ENCODE results near the gene HOMER2.

HOMER2 gene

DNA sequence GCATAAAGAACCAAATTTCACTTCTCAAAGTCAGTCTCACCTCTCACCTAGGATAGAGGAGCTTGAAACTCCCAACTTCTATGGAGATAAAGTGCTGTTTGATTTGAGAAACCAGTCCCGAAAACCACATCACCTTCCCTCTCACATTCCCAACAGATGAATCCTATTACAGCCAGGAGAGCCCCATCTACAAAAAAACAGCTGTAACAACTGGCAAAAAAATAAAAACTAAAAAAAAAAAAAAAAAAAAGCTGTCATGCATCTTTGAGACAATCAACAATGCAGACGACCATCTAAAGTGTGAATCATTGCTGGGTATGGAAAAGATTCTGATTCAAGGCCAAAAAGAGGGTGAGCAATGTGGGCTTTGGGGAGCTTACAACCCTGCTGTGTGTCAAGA, 23.8 kb downstream of the HOMER2 start:
- no peak for DNase-seq (ENCODE audit: low spot score)

DNA sequence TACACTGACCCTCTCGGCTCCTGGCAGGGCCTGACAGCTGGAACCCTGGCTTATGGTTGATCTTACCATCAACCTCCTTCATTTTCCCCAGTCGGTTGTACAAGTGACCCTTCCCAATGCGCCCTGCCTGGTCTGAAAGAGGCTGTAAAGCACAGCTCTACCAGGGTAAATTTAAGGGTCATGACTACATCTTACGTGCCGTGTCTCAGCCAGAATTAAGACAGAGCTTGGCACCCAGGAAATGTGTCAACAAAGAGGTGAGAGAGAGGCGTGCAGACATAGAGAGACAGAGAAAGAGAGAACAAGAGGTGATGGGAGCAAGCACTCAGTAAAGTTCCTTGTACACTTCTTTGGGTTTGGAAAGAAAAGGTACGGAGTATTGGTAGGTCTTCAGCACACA, 28.8 kb downstream of the HOMER2 start:
- DNase-seq (ENCODE audit: low spot score) = no peak

DNA sequence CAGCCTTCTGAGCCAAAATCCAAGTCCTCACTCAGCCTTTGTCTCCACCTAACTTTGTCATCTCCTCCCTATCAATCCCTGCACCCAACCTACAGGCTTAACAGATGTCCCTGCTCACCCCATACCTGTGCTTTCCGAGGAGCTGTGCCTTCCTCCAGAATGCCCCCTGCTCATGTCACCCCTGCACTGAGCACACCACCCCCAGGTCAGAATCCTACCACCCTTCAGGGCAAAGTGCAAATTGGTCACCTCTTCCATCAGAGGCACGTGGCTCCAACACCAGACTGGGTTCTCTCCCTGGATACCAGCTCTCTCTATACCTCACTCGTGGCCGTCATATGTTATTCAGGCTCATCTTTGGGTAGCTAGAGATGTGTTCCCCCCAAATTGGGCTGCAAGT, 29.8 kb downstream of the HOMER2 start:
- DNase-seq (ENCODE audit: low spot score) = no peak

DNA sequence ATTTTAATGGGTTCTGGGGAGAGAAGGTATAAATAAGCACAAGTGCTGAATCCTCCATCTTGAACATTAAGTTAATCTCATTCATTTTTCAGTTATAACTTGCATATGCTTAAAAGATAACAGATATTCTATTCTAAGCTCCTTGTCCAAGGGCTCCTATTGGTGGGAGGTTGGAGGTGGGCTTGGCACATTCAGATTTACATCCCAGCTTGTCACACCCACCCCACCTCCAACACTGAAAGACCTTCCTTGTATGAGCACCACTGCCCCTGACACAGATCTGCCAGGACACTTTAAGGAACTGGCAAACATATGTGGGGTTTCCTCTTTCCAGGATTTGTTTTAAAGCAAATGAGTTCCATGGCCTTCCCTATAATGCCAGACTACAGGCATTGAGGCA, 30.6 kb downstream of the HOMER2 start:
- no peak for DNase-seq (ENCODE audit: low spot score)

DNA sequence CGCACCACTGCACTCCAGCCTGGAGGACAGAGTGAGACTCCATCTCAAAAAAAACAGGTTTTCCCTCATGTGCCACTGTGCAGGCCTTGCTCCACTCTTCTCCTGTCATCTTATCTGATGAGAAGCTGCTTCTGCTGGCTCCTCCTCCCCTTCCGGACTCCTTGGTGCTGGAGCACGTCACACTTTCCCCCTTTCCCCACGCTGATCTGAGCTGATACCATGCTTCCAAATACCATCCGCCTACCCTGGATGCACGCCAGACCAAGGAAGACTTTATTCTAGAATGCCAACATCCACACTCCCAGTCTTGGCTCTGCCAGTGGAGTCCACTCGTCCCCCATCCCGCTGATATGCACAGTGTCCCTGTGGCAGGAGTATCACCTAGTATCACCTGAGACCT, 31.3 kb downstream of the HOMER2 start:
- no peak for DNase-seq (ENCODE audit: low spot score)

DNA sequence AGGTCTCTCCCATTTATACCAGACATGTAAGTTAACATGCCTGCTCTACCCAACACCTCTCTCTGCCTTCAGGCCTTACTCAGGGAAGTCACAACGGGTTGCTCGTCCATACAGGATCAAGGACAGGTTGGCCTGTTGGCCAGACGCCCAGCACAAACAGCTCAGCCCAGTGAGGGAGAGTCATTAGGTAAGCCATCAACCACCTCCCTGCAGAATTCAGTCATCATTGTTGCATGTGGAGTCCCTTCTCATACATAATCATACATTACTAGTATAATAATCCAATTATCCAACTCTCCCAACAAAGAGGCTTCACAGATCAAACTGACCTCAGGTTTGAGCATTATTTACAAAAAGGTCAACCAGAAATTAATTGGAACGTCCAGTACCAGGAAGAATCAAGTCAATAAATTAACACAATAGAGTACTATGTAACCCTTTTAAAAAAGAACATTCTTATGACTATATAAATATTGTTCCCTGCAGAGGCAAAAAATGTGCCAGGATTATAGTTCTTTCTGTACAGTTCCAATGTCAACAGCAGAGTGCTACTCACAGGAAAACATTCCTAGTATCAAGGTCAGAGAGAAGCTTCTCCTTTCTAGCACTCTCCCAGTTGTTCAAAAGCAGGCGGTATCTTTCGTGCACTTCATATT, 33.2 kb downstream of the HOMER2 start:
- no peak for DNase-seq (ENCODE audit: low spot score)

DNA sequence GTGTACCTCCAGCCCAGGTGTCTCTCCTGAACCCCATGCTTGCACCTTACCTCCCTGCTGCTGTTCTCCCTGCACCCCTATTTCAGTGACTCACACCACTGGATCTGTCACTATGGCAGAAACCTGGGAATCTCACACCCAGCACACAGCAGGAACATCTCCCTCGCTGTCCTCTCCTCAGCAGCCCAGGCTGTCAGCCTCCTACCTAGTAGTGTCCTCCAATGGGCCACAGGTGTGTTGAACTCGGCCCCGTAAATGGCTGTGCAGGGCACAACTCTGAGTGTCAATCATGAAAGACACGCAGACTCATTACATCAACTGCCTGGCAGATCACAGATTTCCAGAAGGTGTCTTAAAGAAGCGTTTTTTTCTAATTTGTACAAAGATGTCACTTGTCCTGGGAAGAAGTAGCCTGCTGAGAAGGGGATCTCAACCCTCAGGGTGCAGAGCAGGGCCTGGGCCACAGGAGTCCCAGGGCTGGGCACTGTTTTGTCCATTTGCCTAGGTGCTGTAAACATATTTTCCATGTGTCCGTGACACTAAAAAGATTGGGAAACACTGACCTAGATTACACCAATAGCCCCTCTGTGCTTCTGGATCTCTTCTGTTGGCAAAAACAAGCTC, 33.8 kb downstream of the HOMER2 start:
- no peak for DNase-seq (ENCODE audit: low spot score)

DNA sequence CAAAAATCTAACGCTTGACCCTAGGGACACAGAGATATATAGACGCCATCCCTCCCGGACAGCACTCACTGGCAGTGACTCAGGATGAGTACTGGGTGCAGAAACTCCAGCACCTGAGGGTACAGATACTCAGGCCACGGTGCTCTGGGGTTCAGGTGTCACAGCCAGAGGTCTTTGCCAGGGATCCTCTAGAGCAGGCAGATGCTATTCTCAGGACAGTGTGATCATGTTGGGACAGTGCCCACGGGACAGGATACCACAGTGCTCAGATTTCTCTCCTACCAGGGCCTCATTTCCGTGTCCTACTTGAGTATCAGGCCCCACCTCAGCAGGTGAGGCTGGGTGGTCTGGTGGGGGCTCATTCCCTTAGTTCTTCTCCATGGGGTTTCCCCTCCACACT, 34.4 kb downstream of the HOMER2 start:
- no peak for DNase-seq (ENCODE audit: low spot score)

DNA sequence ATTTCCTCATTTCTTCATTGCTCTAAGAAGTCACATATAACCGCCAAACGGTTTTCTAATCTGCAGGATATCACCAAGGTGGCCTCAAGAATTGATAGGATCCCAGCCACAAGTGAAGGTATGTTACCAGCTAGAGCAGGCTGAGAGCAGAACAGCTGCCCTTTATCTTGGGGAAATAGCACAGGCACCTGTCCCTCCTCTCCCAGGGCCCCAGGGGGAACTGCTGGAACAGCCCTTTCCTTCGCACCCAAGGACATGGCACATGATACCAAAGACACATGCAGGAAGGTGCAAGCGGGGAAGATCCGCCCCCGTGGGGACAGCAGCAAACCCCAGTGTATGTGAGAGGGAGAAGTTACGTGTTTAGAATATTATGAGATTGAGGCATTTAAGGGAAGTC, 35.3 kb downstream of the HOMER2 start:
- no peak for DNase-seq (ENCODE audit: low spot score)

DNA sequence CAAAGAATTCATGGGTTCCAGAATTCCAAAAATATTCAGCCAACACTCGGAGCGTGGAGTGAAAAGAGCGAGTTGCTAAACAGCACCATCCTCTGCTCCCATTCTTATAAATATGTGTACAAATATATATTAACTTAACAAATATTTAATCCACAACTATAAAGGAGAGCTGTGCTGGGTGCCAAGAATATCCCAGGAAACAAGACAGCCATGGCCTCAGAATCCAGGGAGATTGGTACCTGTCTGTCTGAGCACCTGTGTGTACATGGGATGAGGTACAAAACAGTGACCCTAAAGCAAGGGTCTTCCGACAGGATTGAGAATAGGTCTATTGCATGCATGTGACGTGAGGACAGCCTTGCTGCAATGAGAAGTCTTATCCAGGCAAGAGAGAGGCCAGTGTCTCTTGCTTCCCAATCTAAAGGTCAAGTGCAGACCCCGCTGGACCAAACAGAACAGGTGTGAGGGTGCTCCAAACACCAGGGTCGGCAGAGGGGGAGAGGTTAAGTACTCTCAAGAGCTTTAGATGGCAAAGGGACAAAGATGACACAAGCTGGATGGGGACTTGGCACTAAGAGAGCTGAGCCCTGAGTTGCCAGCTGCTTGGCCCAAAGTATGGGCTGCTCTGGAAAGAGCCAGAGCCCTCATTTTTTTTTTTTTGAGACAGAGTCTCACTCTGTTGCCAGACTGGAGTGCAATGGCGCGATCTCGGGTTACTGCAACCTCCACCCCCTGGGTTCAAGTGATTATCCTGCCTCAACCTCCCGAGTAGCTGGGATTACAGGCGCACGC, 36.2 kb downstream of the HOMER2 start:
- no peak for DNase-seq (ENCODE audit: low spot score)

DNA sequence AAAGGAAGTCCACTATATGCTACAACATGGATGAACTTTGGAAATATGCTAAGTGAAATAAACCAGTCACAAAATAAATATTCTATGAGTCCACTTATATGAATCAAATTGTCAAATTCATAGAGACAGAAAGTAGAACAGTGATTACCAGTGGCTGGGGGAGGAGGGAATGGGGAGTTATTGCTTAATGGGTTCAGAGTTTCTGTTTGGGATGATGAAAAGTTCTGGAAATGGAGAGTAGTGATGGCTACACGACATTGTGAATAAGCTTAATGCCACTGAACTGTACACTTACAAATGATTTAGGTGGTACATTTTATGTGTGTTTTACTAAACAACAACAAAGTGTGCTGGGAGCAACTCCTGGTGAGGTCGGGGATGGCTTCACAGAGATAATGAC, 38.1 kb downstream of the HOMER2 start:
- DNase-seq (ENCODE audit: low spot score) = no peak

DNA sequence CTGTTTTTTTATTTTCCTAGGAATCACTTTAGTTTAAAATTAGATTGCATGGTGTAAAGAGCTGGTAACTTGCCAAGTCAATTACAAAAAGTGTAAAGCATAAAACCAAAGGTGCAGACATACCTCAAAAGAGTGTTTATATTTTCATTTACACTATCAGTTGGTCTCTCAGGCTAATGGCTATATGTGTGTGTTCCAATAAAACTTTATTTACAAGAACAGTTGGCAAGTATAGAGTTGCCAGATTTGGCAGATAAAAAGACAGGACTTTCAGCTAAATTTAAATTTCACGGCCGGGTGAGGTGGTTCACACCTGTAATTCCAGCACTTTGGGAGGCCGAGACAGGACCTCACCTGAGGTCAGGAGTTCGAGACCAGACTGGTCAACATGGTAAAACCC, 41.1 kb downstream of the HOMER2 start:
- DNase-seq (ENCODE audit: low spot score) = no peak

DNA sequence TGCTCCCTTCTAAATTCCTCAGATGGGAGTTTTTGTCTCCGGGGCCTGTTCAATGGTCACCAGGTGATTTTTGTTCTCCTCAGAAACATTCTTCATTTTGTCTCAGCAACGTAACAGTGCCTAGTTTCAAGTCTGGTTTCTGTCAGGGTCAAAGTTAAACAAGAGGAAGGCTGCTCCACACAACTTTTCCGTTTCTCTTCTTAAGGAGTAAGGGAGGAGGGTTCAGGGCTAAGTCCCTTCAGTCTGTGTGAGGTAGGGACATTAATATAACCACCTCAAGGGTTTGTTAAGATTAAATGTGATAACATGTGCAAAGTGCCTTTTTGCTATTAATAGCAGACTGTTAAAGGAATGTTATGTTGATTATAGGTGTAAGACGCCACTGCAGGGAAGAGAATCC, 41.8 kb downstream of the HOMER2 start:
- no peak for DNase-seq (ENCODE audit: low spot score)

DNA sequence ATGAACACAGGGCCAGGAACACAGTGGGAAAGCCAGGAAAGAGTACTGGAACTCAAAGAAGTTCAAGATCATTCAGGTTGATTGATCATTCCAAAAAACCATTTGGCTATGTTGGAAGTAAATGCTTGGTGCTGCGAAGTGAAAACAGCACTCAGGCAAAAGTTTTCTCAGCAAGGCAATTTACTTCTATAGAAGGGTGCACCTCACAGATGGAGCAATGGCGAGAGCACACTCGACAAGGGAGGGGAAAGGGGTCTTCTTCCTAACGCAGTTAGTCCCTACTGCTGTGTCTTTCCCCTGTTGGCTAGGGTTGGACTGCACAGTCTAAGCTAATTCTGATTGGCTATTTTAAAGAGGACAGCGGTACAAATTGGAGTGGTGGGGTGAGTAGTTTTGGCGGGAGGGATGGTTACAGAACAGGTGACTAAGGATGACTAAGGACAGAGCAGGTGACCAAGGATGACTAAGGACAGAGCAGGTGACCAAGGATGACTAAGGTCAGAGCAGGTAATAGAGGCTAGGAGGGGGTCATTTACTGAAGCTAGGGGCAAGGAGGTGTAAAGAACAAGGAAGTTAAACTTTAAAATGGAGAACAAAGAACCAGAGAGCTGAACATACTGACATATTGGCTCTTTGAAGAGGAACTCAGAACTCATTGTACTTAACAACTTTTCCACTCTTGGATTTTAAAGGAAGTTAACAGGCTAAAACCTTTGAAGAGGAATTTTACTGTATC, 43.3 kb downstream of the HOMER2 start:
- no peak for DNase-seq (ENCODE audit: low spot score)

DNA sequence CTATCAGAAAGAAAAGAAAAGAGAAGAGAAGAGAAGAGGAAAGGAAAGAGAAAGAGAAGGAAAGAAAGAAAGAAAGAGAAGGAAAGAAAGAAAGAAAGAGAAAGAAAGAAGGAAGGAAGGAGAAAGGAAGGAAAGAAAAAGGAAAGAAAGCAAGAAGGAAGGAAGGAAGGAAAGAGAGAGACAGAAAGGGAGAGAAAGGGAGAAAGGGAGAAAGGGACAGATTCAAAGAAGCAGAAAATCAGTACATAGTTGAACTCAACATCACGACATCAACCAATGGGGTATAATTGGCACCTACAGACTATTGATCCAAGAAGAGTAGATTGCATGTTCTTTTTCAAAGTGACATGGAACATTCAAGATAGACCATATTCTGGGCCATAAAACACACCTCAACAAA, 45.2 kb downstream of the HOMER2 start:
- DNase-seq (ENCODE audit: low spot score) = no peak

DNA sequence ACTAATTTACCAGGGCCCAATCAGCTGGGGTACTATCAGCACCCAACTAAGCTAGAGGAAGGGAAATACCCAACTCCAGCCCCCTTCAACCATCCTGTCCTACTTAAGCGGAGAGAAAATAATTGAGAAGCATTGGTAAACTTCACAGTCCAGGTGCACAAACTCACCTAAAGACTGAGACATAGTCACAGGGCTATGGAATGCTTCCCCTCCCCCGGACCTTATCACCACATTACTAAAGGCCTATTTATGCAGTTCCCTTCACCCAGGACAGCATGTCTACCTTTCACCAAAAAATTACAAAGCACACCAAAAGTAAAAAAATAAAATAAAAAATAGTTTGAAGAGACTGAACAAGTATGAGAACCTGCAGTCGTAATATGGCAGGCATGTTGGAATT, 47.9 kb downstream of the HOMER2 start:
- DNase-seq (ENCODE audit: low spot score) = no peak

DNA sequence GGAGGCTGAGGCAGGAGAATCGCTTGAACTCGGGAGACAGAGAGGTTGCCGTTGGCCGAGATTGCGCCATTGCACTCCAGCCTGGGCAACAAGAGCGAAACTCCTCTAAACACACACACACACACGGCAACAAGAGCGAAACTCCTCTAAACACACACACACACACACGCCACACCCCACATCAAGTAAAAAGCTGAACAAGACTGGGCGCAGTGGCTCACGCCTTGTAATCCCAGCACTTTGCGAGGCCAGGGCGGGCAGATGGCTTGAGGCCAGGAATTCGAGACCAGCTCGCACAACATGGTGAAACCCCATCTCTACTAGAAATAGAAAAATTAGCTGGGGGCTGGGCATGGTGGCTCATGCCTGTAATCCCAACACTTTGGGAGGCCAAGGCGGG, 49.0 kb downstream of the HOMER2 start:
- no peak for DNase-seq (ENCODE audit: low spot score)

DNA sequence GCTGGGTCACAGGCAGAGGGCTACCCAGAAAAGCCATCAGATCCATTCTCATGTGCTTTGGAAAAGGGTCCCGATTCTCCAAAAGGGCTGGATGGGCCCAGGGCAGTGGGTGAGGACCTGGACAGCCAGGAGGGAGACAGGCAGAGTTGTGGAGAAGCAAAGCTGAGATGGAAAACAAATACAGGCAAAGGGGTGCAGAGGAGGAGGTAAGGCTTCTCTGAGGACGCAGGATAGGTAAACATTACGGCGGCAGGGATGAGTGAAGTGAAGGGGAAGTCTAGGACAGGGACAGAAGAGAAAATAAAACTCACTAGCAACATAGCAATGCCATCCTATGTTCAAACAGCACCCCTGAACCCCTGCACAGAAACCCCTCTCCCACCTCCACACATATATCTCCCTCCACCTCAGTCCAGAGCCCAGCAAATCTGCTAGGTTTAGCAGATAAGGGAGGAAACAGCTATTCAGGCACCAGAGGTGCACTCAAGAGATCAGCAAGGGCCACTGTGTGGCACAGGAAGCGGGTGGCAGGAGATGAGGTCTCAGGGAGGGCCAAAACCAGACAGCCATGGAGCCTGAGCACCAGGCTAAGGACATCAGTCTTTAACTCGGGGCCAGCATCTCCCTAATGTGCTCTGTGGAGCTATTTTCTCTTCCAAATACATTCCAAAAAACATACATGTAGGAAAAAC, 51.3 kb downstream of the HOMER2 start:
- no peak for DNase-seq (ENCODE audit: low spot score)

DNA sequence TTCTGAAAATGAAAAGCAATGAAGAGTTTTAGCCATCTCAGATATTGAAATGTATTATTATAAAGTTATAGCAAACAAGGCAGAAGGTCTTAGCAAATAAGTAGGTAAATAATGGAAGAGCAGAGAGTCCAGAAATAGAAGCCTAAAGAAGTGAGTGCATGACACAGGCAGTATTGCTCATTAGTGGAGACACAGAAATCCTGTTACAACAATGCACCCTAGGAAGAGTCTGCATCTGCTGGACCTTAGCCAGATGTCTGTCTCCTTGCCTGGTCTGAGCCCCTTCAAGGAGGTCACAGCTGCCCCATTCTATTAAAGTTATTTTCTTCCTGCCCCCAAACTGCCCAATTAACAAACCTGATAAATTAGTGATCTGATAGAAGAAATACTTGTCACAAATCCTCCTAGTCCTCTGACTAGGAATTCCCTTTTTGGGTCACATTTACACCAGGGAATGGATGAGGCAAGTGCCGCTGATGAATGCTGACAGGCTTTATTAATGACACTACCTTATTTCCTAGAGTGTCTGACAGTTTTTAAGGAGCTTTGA, 51.9 kb downstream of the HOMER2 start:
- DNase-seq (ENCODE audit: low spot score) = no peak

DNA sequence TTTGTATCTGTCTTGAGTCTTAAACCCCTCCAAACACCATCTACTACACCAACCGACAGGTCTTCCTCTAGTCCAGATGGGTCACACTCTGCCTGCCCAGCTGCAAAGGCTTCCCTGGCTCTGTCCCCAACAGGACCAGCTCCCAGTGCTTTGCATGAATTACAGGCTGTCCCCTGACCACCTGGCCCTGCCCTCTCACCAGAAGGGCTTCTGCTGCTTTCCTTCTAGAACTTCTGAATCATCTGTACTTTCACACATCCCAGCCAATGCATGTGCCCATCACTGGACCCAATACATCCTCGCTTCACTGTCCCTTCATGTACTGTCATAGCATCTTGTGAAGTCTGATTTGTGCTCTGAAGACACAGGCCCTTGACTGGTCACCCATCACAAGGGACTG, 53.6 kb downstream of the HOMER2 start:
- DNase-seq (ENCODE audit: low spot score) = no peak

DNA sequence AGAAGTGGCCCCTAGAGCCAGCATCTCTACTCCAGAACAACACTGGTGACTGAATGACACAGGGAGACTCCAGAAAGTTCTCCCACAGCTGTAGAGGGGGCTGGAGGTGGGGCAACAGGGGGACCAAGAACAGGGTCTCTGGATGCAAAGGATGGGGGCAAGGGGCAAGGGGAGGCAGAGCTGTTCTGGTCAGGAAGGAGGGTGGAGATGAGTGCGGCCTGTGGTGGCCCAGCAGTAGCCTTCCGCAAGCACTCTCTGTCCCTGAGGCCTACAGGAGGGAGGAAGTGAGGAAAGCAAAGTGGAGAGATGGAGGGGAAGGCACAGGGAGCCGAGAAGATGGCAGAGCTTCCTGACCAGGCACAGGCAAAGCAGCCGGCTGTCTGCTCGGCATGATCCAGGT, 56.5 kb downstream of the HOMER2 start:
- no peak for DNase-seq (ENCODE audit: low spot score)

DNA sequence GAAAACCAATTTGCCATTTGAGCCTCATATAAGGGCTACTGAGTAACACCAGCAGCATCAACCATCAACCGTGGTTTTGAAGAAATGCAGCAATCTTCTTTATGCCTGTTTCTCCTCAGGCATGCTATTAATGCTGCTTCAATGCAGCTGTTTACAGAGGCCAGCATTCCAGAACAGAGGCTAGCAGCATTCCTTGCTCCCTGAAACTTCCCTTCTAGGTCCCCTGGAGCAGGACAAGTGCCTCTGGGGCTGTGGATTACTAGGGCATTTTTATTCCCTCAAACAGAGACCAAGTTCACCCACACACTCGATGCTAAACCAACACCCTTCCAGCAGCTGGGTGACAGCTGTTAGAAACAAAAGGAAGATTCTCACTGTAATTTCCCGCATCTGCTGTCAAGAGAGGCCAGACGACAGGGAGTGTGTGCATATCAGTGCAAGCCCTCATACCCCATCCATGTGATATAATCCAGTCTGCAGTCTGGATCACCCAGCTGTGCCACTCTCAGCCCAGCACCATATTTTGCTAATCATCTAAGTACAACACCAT, 57.5 kb downstream of the HOMER2 start:
- DNase-seq (ENCODE audit: low spot score) = peak; percentile 20
